SU-DHL-6 (cell line): ENCODE data around the gene C10orf53.

Experiments
- EZH2phosphoT487 ChIP-seq: fragments of 200-600 bp; sonication (generic), shearing (Covaris generic); conservative IDR thresholded peaks from 2 replicates; pipeline ENCODE4 v1.6.1; 2018; ENCODE audit warnings: mild to moderate bottlenecking, antibody characterized with exemption, low read length, moderate library complexity, mixed read lengths
- TF ChIP-seq, protein P1 (sequence below): fragments of 200-600 bp; sonication (generic); IDR thresholded peaks from one replicate; pipeline ENCODE4 v1.5.1; 2017; ENCODE audit warnings: antibody characterized with exemption, mild to moderate bottlenecking, low read length, moderate library complexity; ENCODE audit not compliant: insufficient read depth, poor library complexity, severe bottlenecking

DNA sequence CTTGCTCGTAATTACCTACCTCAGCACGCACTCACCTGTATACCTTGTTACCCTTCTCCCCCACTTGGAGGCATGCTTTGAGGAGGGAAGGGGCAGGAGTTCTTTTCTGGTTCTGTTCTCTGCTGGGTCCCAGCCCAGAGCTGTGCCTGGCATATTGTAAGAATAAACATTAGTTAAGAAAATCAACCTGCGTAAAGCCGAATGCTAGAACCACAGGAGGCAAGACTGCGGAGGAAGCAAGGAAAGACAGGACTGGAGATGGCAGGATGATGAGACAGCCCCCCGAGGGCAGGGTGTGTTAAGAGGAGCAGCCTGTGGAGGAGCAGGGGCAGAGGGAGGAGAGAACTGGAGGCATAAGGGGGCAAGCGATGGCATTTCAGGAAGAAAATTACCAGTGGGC is 9.5 kb downstream of the C10orf53 start:
- TF ChIP-seq, protein P1, sequence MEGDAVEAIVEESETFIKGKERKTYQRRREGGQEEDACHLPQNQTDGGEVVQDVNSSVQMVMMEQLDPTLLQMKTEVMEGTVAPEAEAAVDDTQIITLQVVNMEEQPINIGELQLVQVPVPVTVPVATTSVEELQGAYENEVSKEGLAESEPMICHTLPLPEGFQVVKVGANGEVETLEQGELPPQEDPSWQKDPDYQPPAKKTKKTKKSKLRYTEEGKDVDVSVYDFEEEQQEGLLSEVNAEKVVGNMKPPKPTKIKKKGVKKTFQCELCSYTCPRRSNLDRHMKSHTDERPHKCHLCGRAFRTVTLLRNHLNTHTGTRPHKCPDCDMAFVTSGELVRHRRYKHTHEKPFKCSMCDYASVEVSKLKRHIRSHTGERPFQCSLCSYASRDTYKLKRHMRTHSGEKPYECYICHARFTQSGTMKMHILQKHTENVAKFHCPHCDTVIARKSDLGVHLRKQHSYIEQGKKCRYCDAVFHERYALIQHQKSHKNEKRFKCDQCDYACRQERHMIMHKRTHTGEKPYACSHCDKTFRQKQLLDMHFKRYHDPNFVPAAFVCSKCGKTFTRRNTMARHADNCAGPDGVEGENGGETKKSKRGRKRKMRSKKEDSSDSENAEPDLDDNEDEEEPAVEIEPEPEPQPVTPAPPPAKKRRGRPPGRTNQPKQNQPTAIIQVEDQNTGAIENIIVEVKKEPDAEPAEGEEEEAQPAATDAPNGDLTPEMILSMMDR, result no peak
- TF ChIP-seq EZH2phosphoT487, result no peak
